CD4-positive, alpha-beta T cell (primary cell): ENCODE results near the gene TRPC4AP. TPM values are rescaled to one million over a fixed set of nuclear protein-coding genes. Genes with fewer than 3 reads are reported as not detected.

Experiments
- ATAC-seq: fragments of 200-7000 bp; cut with Tn5 transposase; one replicate; pipeline ENCODE4 v1.10.0; 2022; ENCODE audit warnings: mild to moderate bottlenecking; ENCODE audit not compliant: poor library complexity
- CTCF ChIA-PET: fragments of 350-600 bp; sonication (Branson Sonifier 250); formaldehyde crosslinking; loops from one replicate; lab custom pipeline; 2021; ENCODE audit warnings: antibody characterized with exemption, inconsistent platforms; lab: Charles Lee
- POLR2A ChIA-PET: fragments of 350-600 bp; sonication (Branson Sonifier 250); formaldehyde crosslinking; loops from one replicate; lab custom pipeline; 2021; ENCODE audit warnings: antibody characterized with exemption, inconsistent platforms; lab: Charles Lee
- DNase-seq, 14 experiments: peaks; one replicate each; pipeline ENCODE4 v3.0.0-alpha.2; 2013 to 2020; ENCODE audit warnings: mixed read lengths in 2 of 14
- H3K27ac ChIP-seq, 2 donors: one replicate each; pipeline versions ENCODE4 v1.5.1 to v1.7.0; 2013; ENCODE audit warnings: low read length in 2 of 2, low read depth in 1 of 2, mild to moderate bottlenecking in 1 of 2
- H3K27me3 ChIP-seq, 2 experiments: 1 replicate in 1 of 2; 2 replicates in 1 of 2; pipeline versions ENCODE4 v1.6.1 to v1.7.0; 2013; ENCODE audit warnings: low read length in 2 of 2, control low read depth in 1 of 2, mild to moderate bottlenecking in 1 of 2, moderate library complexity in 1 of 2; ENCODE audit not compliant: insufficient read depth in 2 of 2, control insufficient read depth in 1 of 2
- H3K36me3 ChIP-seq: one replicate; pipeline ENCODE4 v1.6.1; 2013; ENCODE audit warnings: low read length, control low read depth; ENCODE audit not compliant: insufficient read depth
- H3K4me1 ChIP-seq: one replicate; pipeline ENCODE4 v1.6.1; 2013; ENCODE audit warnings: low read length, control low read depth; ENCODE audit not compliant: insufficient read depth
- H3K4me3 ChIP-seq: one replicate; pipeline ENCODE4 v1.5.1; 2013; ENCODE audit warnings: mild to moderate bottlenecking, low read length, moderate library complexity
- H3K9me3 ChIP-seq, 2 experiments: 1 replicate in 1 of 2; 2 replicates in 1 of 2; pipeline versions ENCODE4 v1.6.1 to v1.7.0; 2013; ENCODE audit warnings: low read length in 2 of 2, mild to moderate bottlenecking in 2 of 2, control low read depth in 1 of 2, moderate library complexity in 1 of 2; ENCODE audit not compliant: control insufficient read depth in 1 of 2, insufficient read depth in 1 of 2
- H3K27ac Mint-ChIP-seq: one replicate; pipeline ENCODE4 v1.8.0; 2020; ENCODE audit warnings: mixed read lengths
- H3K27me3 Mint-ChIP-seq: one replicate; pipeline ENCODE4 v1.8.0; 2021; ENCODE audit warnings: mixed read lengths
- H3K36me3 Mint-ChIP-seq: one replicate; pipeline ENCODE4 v1.8.0; 2021; ENCODE audit warnings: low read depth, mixed read lengths
- H3K4me1 Mint-ChIP-seq: one replicate; pipeline ENCODE4 v1.8.0; 2021; ENCODE audit warnings: low read depth, mixed read lengths
- H3K4me3 Mint-ChIP-seq: one replicate; pipeline ENCODE4 v1.8.0; 2020; ENCODE audit warnings: mild to moderate bottlenecking, mixed read lengths
- H3K9me3 Mint-ChIP-seq: one replicate; pipeline ENCODE4 v1.8.0; 2020; ENCODE audit warnings: mixed read lengths
- intact Hi-C, 2 experiments: fragments of 100-400 bp; cut with DNase I in 1 of 2; cut with micrococcal nuclease in 1 of 2; formaldehyde crosslinking; loops; one replicate each; pipeline versions ENCODE4 v1.15.1 to v1.9.0; 2023 to 2025; cut with DNase I, micrococcal nuclease
- total RNA-seq, 174 experiments: library from RNA in 2 of 174; stranded (reverse) in 2 of 174; gene quantifications; one replicate each; pipeline ENCODE4 v1.2.3 and lab custom pipeline; 2021 to 2026
- TF ChIP-seq, protein P1 (sequence below): fragments of 200-600 bp; IDR thresholded peaks from one replicate; pipeline ENCODE4 v1.8.0; 2022; ENCODE audit warnings: antibody characterized with exemption, mild to moderate bottlenecking

Gene TRPC4AP
- total RNA-seq, 2 experiments from 2014 or later, result 56.3 to 60.6 TPM

DNA sequence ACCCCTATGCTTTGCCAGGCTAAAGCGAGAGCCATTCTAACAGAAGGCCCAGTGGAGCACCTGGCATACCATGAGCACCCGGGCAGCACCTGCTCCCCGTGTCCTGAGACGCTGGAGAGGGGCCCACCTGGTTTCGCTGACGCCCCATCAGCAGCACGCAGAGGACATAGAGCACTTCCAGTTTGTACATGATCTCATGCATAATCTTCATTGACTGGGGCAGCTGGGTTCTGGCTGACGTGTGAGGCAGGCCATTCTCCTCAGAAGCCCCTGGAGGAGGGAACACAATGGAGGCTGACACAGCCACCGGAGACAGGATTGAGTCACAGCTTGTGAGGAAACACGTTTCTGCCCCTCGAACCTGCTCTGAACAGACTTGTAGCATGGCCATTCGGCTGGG, 71.5 kb downstream of the TRPC4AP start:
- no peaks in the 10 kb centered on the region for H3K4me1 ChIP-seq
- Mint-ChIP-seq H3K27me3 (no peaks in the 10 kb centered on the region), H3K4me3 (no peak overlapping the region), H3K9me3 (no peaks in the 10 kb centered on the region), H3K36me3 (peaks cover 83% of the 10 kb centered on the region), H3K27ac (no peak overlapping the region), H3K4me1 (no peaks in the 10 kb centered on the region)
- TF ChIP-seq, protein P1, sequence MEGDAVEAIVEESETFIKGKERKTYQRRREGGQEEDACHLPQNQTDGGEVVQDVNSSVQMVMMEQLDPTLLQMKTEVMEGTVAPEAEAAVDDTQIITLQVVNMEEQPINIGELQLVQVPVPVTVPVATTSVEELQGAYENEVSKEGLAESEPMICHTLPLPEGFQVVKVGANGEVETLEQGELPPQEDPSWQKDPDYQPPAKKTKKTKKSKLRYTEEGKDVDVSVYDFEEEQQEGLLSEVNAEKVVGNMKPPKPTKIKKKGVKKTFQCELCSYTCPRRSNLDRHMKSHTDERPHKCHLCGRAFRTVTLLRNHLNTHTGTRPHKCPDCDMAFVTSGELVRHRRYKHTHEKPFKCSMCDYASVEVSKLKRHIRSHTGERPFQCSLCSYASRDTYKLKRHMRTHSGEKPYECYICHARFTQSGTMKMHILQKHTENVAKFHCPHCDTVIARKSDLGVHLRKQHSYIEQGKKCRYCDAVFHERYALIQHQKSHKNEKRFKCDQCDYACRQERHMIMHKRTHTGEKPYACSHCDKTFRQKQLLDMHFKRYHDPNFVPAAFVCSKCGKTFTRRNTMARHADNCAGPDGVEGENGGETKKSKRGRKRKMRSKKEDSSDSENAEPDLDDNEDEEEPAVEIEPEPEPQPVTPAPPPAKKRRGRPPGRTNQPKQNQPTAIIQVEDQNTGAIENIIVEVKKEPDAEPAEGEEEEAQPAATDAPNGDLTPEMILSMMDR, result no peak
- intact Hi-C loops, result no loop called here
- peaks cover 80% of the 10 kb centered on the region for H3K36me3 ChIP-seq
- H3K9me3 ChIP-seq, result no peaks in the 10 kb centered on the region
- DNase-seq (no peak), ATAC-seq (no peak)
- ChIA-PET CTCF (no interaction called here), POLR2A (no interaction called here)
- H3K27ac ChIP-seq, result no peak overlapping the region
- no peak overlapping the region for H3K4me3 ChIP-seq
- H3K27me3 ChIP-seq, result no peaks in the 10 kb centered on the region

DNA sequence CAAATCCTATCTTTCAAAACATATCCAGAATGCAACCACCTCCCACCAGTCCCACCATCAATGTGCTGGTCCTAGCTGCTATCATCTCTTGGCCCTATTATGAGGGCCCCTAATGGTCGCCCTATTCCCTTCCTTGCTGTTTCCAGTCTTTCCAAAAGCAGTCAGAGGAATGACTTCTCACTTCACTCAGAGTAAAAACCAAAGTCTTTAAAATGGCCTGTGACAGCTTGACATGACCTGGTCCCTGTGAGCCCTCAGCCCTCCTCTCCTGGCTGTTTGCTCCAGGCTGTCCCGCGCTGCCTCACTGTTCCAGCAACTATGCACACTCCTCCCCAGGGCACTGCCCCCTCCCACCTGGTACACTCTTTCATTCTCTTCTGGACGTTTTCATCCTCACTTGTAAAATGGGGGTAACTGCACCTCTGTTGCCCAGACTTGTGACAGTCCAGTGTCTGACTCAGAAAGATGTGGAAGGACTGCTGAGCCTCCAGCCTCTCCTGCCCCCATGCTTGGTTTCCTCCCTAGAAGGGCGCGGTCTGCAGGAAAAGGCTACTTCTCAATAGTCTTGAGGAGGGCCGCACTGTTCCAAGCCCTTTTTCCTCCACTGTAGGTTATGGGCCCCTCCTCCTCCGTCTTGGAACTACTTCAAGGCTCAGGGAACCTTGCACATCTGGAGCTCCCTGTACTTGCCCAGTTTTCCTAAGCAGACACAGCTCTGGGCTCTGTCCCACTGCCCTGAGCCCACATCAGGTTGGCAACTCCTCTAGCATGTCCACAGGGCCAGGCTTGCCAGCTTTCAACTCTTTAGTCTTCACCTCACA, 72.3 kb downstream of the TRPC4AP start:
- Mint-ChIP-seq H3K4me3 (no peak overlapping the region), H3K36me3 (peaks cover 83% of the 10 kb centered on the region), H3K9me3 (no peaks in the 10 kb centered on the region), H3K27ac (no peak overlapping the region), H3K27me3 (no peaks in the 10 kb centered on the region), H3K4me1 (no peaks in the 10 kb centered on the region)
- intact Hi-C loops, result no loop called here
- Histone ChIP-seq H3K27ac (no peak overlapping the region), H3K27me3 (no peaks in the 10 kb centered on the region), H3K36me3 (peaks cover 86% of the 10 kb centered on the region), H3K4me3 (no peak overlapping the region), H3K4me1 (no peaks in the 10 kb centered on the region), H3K9me3 (no peaks in the 10 kb centered on the region)
- ChIA-PET POLR2A (no interaction called here), CTCF (no interaction called here)
- TF ChIP-seq, protein P1, result no peak
- no peak for DNase-seq
- no peak for ATAC-seq

DNA sequence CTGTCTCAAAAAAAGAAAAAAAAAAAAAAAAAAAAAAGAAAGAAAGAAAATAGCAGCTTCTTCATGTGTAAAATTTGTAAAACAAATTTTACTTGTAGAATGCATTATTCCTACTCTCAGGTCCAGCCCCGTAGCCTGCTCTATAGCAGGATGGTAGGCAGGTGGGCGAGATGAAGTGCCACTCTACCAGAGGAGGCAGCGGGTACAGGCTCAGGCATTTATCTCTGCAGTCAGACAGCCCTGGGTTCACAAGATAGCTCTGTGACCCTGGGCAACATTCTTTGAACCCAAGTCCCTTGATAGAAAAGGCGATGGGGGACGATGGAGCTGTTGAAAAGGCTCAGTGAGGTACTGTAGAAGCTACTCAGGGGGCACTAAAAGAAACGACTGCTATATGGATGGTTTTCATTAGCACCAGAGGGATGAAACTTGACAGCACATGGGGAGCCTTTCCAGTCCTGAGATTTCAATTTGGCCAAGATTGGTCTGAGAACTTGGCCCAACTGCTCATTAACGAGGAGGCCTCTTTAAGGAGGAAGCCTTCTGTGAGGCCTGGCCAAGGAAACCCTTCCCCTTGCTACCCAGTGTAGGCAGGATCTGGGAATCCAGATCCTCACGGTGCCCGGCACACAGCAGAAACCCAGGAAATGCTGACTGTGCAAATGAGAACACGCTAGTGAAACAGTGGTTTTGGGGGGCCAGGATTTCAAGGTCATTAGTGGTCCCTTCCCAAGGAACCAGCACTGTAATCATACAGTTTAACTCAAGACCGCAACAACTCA, 73.8 kb downstream of the TRPC4AP start:
- H3K27ac ChIP-seq, result no peak overlapping the region
- Mint-ChIP-seq H3K4me1 (no peaks in the 10 kb centered on the region), H3K9me3 (no peaks in the 10 kb centered on the region), H3K4me3 (no peak overlapping the region), H3K36me3 (peaks cover 85% of the 10 kb centered on the region), H3K27ac (no peak overlapping the region), H3K27me3 (no peaks in the 10 kb centered on the region)
- POLR2A ChIA-PET, result no interaction called here
- CTCF ChIA-PET, result interaction anchor here (0.6 to 0.7 kb wide), 2 partner anchors 34 to 195 kb away, joined by 4 read pairs; no protein-coding TSS in a partner anchor
- H3K27me3 ChIP-seq, result no peaks in the 10 kb centered on the region
- H3K4me1 ChIP-seq, result no peaks in the 10 kb centered on the region
- no peak for DNase-seq
- H3K36me3 ChIP-seq, result peaks cover 83% of the 10 kb centered on the region
- TF ChIP-seq, protein P1, result no peak
- no peak for ATAC-seq
- no peak overlapping the region for H3K4me3 ChIP-seq
- intact Hi-C loops, result no loop called here
- H3K9me3 ChIP-seq, result no peaks in the 10 kb centered on the region
